IMR-90 (cell line): ENCODE results near the gene SMIM24.

ENCODE experiments used
- BHLHE40 ChIP-seq: fragments of 150-350 bp; IDR thresholded peaks from 2 replicates; pipeline ENCODE4 v1.6.1; 2016; ENCODE audit warnings: mild to moderate bottlenecking, low read depth, low read length
- CEBPB ChIP-seq: IDR thresholded peaks from 2 replicates; pipeline ENCODE4 v1.6.1; 2012; ENCODE audit warnings: low read depth, low read length, improper control_type of control experiment
- CTCF ChIP-seq: conservative IDR thresholded peaks from 2 replicates; pipeline ENCODE4 v1.5.1; 2012; ENCODE audit warnings: mild to moderate bottlenecking, low read depth, low read length, improper control_type of control experiment
- MAFK ChIP-seq: IDR thresholded peaks from 2 replicates; pipeline ENCODE4 v1.6.1; 2012; ENCODE audit warnings: low read depth, low read length, improper control_type of control experiment
- MXI1 ChIP-seq: IDR thresholded peaks from 2 replicates; pipeline ENCODE4 v1.6.1; 2012; ENCODE audit warnings: low read depth, mild to moderate bottlenecking, low read length, moderate library complexity, borderline replicate concordance
- POLR2A ChIP-seq: IDR thresholded peaks from 2 replicates; pipeline ENCODE4 v1.6.1; 2012; ENCODE audit warnings: mild to moderate bottlenecking, low read depth, low read length
- RCOR1 ChIP-seq: IDR thresholded peaks from 2 replicates; pipeline ENCODE4 v1.6.1; 2012; ENCODE audit warnings: mild to moderate bottlenecking, low read length, improper control_type of control experiment; ENCODE audit not compliant: insufficient replicate concordance
- RFX5 ChIP-seq: IDR thresholded peaks from 2 replicates; pipeline ENCODE4 v1.8.0; 2012; ENCODE audit warnings: low read depth, mild to moderate bottlenecking, low read length, moderate library complexity
- SMC3 ChIP-seq: fragments of 150-350 bp; IDR thresholded peaks from 2 replicates; pipeline ENCODE4 v1.6.1; 2016; ENCODE audit warnings: low read depth, mild to moderate bottlenecking, antibody characterized with exemption, low read length, moderate library complexity
- USF2 ChIP-seq: fragments of 150-350 bp; IDR thresholded peaks from 2 replicates; pipeline ENCODE4 v1.6.1; 2017; ENCODE audit warnings: mild to moderate bottlenecking, antibody characterized with exemption, low read length, low read depth

- TF ChIP-seq USF2: no peak
- TF ChIP-seq CTCF: no peak
- no peak for TF ChIP-seq POLR2A
- no peak for TF ChIP-seq MXI1
- no peak for TF ChIP-seq MAFK
- TF ChIP-seq RFX5: no peak
- no peak for TF ChIP-seq SMC3
- no peak for TF ChIP-seq CEBPB
- no peak for TF ChIP-seq RCOR1
- no peak for TF ChIP-seq BHLHE40
Measured at GRCh38 chr19:3458229-3459088, 21.9 kb downstream of the SMIM24 start.
